Calu3 (cell line): ENCODE results near the gene AP3B2. TPM values are rescaled to one million over a fixed set of nuclear protein-coding genes. Genes with fewer than 3 reads are reported as not detected.

Experiments used
- BruUV-seq: library from RNA; stranded (reverse); fragments of 400-500 nt; replicated peaks from 2 replicates; lab custom pipeline; 2021; lab: Mats Ljungman, UMichigan
- CTCF ChIA-PET: fragments of 300-600 bp; sonication (Branson Sonifier 250); formaldehyde crosslinking; loops from one replicate; lab custom pipeline; 2022; ENCODE audit warnings: antibody characterized with exemption; lab: Charles Lee
- DNase-seq: peaks from one replicate; pipeline ENCODE4 v3.0.0; 2022
- H3K27ac Mint-ChIP-seq: one replicate; pipeline ENCODE4 v1.8.0; 2022; ENCODE audit warnings: mixed read lengths; ENCODE audit not compliant: unreplicated experiment
- H3K27me3 Mint-ChIP-seq: one replicate; pipeline ENCODE4 v1.8.0; 2022; ENCODE audit warnings: mixed read lengths; ENCODE audit not compliant: unreplicated experiment
- H3K36me3 Mint-ChIP-seq: one replicate; pipeline ENCODE4 v1.8.0; 2022; ENCODE audit warnings: mild to moderate bottlenecking, moderate library complexity, mixed read lengths; ENCODE audit not compliant: insufficient read depth, unreplicated experiment
- H3K4me1 Mint-ChIP-seq: one replicate; pipeline ENCODE4 v1.8.0; 2022; ENCODE audit warnings: mild to moderate bottlenecking, low read depth, mixed read lengths; ENCODE audit not compliant: unreplicated experiment
- H3K4me3 Mint-ChIP-seq: one replicate; pipeline ENCODE4 v1.8.0; 2022; ENCODE audit warnings: mild to moderate bottlenecking, low read depth, moderate library complexity, mixed read lengths; ENCODE audit not compliant: unreplicated experiment
- H3K9me3 Mint-ChIP-seq: one replicate; pipeline ENCODE4 v1.8.0; 2022; ENCODE audit warnings: low read depth, mixed read lengths; ENCODE audit not compliant: unreplicated experiment
- CTCF ChIP-seq: fragments of 200-600 bp; IDR thresholded peaks from one replicate; pipeline ENCODE4 v1.8.0; 2022; ENCODE audit warnings: antibody characterized with exemption; ENCODE audit not compliant: unreplicated experiment
- intact Hi-C: fragments of 100-400 bp; cut with micrococcal nuclease; formaldehyde crosslinking; loops from one replicate; pipeline ENCODE4 v1.10.0; 2022; ENCODE audit not compliant: unreplicated experiment
- total RNA-seq: library from RNA; stranded (reverse); gene quantifications from 2 replicates; pipeline ENCODE4 v1.2.3, GENCODE V29; 2022

The AP3B2 gene
- total RNA-seq, 1 experiment from 2014 or later: 24.7 TPM

- CTCF ChIA-PET: no interaction called here
- no peak for TF ChIP-seq CTCF
- no peaks in the 10 kb centered on the region for H3K36me3 Mint-ChIP-seq
- H3K27ac Mint-ChIP-seq: no peak overlapping the region
- H3K9me3 Mint-ChIP-seq: no peaks in the 10 kb centered on the region
- intact Hi-C loops: no loop called here
- H3K27me3 Mint-ChIP-seq: no peaks in the 10 kb centered on the region
- H3K4me3 Mint-ChIP-seq: no peak overlapping the region
- peaks cover 10% of the 10 kb centered on the region for H3K4me1 Mint-ChIP-seq
- no TSS peak for BruUV-seq
- DNase-seq: no peak
Measured at GRCh38 chr15:82621970-82622369, 87.7 kb downstream of the AP3B2 start.

- no peaks in the 10 kb centered on the region for H3K4me1 Mint-ChIP-seq
- CTCF ChIA-PET: interaction anchor here (0.5 kb wide), 1 partner anchor 55 kb away, joined by 3 read pairs; no protein-coding TSS in a partner anchor
- intact Hi-C loops: no loop called here
- no peak overlapping the region for H3K4me3 Mint-ChIP-seq
- no peaks in the 10 kb centered on the region for H3K9me3 Mint-ChIP-seq
- no TSS peak for BruUV-seq
- no peak for TF ChIP-seq CTCF
- H3K27ac Mint-ChIP-seq: no peak overlapping the region
- DNase-seq: no peak
- H3K36me3 Mint-ChIP-seq: no peaks in the 10 kb centered on the region
- H3K27me3 Mint-ChIP-seq: no peaks in the 10 kb centered on the region
Measured at GRCh38 chr15:82613747-82614146, 95.9 kb downstream of the AP3B2 start.

GRCh38 chr15:82611348-82611747 is 98.3 kb downstream of the AP3B2 start:
- CTCF ChIA-PET: interaction anchor here (1.5 kb wide), 1 partner anchor 13 kb away, joined by 4 read pairs; no protein-coding TSS in a partner anchor
- TF ChIP-seq CTCF: no peak
- H3K4me1 Mint-ChIP-seq: no peaks in the 10 kb centered on the region
- intact Hi-C loops: no loop called here
- no peaks in the 10 kb centered on the region for H3K36me3 Mint-ChIP-seq
- no peaks in the 10 kb centered on the region for H3K9me3 Mint-ChIP-seq
- no TSS peak for BruUV-seq
- no peaks in the 10 kb centered on the region for H3K27me3 Mint-ChIP-seq
- H3K4me3 Mint-ChIP-seq: no peak overlapping the region
- no peak for DNase-seq
- no peak overlapping the region for H3K27ac Mint-ChIP-seq

Other genes with a start within 250 kb of the AP3B2 start
- gene RPS17, start 169.4 kb downstream of the AP3B2 start, total RNA-seq: 1,584 and 1,695 TPM in 2 replicates
- gene CPEB1, start 62.5 kb downstream of the AP3B2 start, total RNA-seq: 5.3 and 7.6 TPM in 2 replicates
- gene FSD2, start 96.2 kb upstream of the AP3B2 start, total RNA-seq: not detected in 2 replicates
- 12.1 and 12.5 TPM in 2 replicates for gene WHAMM, start 99.8 kb upstream of the AP3B2 start, total RNA-seq
- 32.2 and 49.4 TPM in 2 replicates for gene HOMER2, start 242.8 kb upstream of the AP3B2 start, total RNA-seq